Gastroesophageal sphincter (tissue), 3 donors: ENCODE data around the gene MUC5B.

Source experiments
- CTCF ChIP-seq, 4 experiments: fragments of 200-600 bp in 2 of 4; fragments of 450-650 bp in 2 of 4; sonication (generic) in 1 of 4; IDR thresholded peaks; one replicate each; pipeline ENCODE4 v1.5.1; 2017 to 2019; ENCODE audit warnings: antibody characterized with exemption in 4 of 4, mild to moderate bottlenecking in 2 of 4, moderate library complexity in 2 of 4
- EP300 ChIP-seq: sonication (generic); formaldehyde crosslinking; IDR thresholded peaks from one replicate; pipeline ENCODE4 v1.6.1; 2017; ENCODE audit warnings: antibody characterized with exemption, mild to moderate bottlenecking
- POLR2A ChIP-seq, 2 donors: fragments of 450-650 bp; IDR thresholded peaks; one replicate each; pipeline ENCODE4 v1.6.1; 2017; ENCODE audit warnings: antibody characterized with exemption in 2 of 2, mild to moderate bottlenecking in 2 of 2, moderate library complexity in 1 of 2
- POLR2AphosphoS5 ChIP-seq: sonication (generic); formaldehyde crosslinking; IDR thresholded peaks from one replicate; pipeline ENCODE4 v1.6.1; 2017; ENCODE audit warnings: antibody characterized with exemption

- TF ChIP-seq CTCF (IDR thresholded peaks at IDR 0.05) (no peak), POLR2AphosphoS5 (no peak), POLR2A (IDR thresholded peaks at IDR 0.05) (no peak), EP300 (no peak)
Observed at GRCh38 chr11:1292644-1293618, 70.1 kb downstream of the MUC5B start.
